IgD-negative memory B cell (primary cell): ENCODE measurements around the gene ATAD3B. TPM values are rescaled to one million over a fixed set of nuclear protein-coding genes. Genes with fewer than 3 reads are reported as not detected.
"Not testable (repeated sequence)": the region's sequence is repeated elsewhere in the genome, so short reads cannot be mapped to it uniquely, and the experiment has no call there.

Source experiments
- H3K27ac Mint-ChIP-seq, 3 donors: one replicate each; pipeline ENCODE4 v1.8.0; 2020 to 2022; ENCODE audit warnings: mild to moderate bottlenecking in 3 of 3, mixed read lengths in 3 of 3, moderate library complexity in 1 of 3
- H3K27me3 Mint-ChIP-seq: one replicate; pipeline ENCODE4 v1.8.0; 2021; ENCODE audit warnings: mixed read lengths
- H3K36me3 Mint-ChIP-seq: one replicate; pipeline ENCODE4 v1.8.0; 2020; ENCODE audit warnings: mild to moderate bottlenecking, mixed read lengths
- H3K4me1 Mint-ChIP-seq, 3 donors: one replicate each; pipeline ENCODE4 v1.8.0; 2020 to 2022; ENCODE audit warnings: mixed read lengths in 3 of 3, mild to moderate bottlenecking in 1 of 3
- H3K4me3 Mint-ChIP-seq, 4 donors: one replicate each; pipeline ENCODE4 v1.8.0; 2020 to 2022; ENCODE audit warnings: mild to moderate bottlenecking in 4 of 4, mixed read lengths in 4 of 4, moderate library complexity in 3 of 4
- H3K9me3 Mint-ChIP-seq, 3 donors: one replicate each; pipeline ENCODE4 v1.8.0; 2020 to 2021; ENCODE audit warnings: mixed read lengths in 3 of 3, mild to moderate bottlenecking in 1 of 3
- polyA plus RNA-seq: library from polyadenylated mRNA; unstranded; fragments of 300-500 nt; fragmentation: Illumina TruSeq; gene quantifications from one replicate; pipeline ENCODE4 v1.2.3, GENCODE V29; 2021

The ATAD3B gene
- polyA plus RNA-seq, 1 donor from 2014 or later = 10.8 TPM

DNA sequence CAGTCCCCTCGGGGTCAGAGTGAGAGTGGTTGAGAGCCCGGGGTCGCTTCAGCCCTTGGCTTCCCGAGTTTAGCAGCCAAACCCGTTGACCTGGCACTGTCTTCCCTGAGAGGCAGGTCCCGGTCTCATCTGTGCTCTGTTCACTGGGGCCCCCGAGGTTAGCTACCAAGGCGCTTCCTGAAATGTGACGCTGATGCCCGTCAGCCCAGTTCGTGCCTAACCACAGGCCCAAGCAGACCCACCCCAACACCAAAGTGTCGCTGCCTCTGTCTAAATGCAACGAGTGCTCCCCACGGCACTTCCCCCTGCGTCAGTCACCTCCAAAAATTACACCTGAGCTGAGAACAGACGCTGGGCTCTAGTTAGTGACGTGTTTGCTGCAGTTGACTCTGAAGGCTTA, 4.4 kb downstream of the ATAD3B start:
- not testable (repeated sequence) for H3K4me3 Mint-ChIP-seq, H3K27ac Mint-ChIP-seq, H3K27me3 Mint-ChIP-seq, H3K36me3 Mint-ChIP-seq, H3K9me3 Mint-ChIP-seq, H3K4me1 Mint-ChIP-seq

DNA sequence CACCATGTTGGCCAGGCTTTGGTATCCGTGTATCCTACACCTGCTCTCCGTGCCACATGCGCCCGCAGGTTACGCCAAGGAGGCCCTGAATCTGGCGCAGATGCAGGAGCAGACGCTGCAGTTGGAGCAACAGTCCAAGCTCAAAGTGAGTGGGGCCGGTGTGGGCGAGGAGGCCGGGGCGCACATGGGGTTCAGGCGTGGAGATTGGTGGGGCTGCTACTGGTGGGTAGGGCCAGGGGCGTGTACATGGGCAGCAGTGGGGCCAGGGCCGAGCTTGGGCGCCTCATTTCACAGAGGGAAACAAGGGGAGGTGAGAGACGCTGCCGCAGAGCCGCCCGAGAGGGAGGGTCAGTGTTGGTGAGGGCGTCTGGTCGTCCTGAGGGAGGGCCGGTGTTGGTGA, 5.6 kb downstream of the ATAD3B start:
- no peaks in the 10 kb centered on the region for H3K27me3 Mint-ChIP-seq
- peaks cover 0 to 7% (median 5%) of the 10 kb centered on the region in 3 donors for H3K4me1 Mint-ChIP-seq
- peaks cover 5% of the 10 kb centered on the region for H3K36me3 Mint-ChIP-seq
- no peaks in the 10 kb centered on the region for H3K9me3 Mint-ChIP-seq
- H3K4me3 Mint-ChIP-seq = peak overlapping the region in 1 of 4 donors; percentile 65
- H3K27ac Mint-ChIP-seq = no peak overlapping the region

DNA sequence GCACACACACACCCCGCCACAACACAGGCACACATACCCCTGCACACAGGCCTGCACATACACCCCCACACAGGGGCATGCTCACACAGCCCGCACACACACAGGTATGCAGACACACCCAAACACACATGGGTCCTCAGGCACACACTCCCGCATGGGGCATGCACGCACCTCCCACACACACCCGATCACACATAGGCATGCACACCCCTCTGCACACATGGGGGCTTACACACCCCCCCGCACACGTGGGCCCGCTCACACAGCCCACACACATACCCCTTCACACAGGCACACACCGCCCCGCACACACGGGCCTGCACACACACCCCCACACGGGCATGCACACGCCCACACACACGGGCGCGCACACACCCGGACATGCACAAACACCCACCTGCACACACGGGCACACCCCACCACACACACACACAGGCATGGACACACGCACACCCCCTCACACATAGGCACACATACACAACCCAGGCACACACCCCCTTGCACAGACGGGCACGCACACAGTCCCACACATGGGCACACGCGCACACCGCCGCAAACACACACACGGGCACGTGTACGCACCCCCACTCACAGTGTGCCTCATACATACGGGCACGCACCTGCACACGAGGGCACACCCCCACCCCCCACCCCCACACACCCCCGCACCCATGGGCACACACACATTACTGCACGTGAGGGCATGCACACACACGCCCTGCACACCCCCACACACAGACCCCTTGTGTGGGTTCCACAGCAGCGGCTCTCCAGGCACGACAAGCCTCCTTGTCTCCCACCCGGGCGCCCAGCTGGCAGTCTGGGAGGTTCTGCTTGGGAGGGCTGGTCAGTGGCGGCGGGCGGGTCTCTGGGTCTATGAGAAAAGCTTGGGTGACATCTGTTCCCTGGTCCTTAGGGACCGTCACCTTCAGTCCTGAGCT, 8.3 kb downstream of the ATAD3B start:
- Mint-ChIP-seq H3K27me3 (no peaks in the 10 kb centered on the region), H3K4me3 (peak overlapping the region in 1 of 4 donors; percentile 17), H3K36me3 (peaks cover 6% of the 10 kb centered on the region), H3K9me3 (no peaks in the 10 kb centered on the region), H3K27ac (peak overlapping the region in 1 of 3 donors; percentile 92), H3K4me1 (peaks cover 0 to 1% (median 0%) of the 10 kb centered on the region in 3 donors)

DNA sequence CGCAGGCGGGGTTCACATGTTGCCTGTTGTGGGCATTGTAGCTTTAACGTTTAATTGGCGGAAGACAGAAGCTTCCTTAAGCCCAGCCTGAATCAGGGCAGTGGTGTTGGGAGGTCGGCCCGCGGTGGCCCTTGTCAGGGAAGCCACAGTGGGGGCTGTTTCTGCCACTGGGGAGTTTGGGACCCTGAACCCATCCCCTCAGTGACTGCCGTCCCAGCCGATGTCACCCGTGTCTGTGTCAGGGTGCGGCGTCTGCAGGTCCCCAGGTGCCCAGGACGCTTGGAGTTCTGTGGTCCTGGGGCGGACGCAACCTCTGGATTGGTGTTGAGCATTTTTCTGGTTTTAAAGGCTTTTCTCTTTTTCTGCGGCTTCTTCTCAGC, 8.9 kb downstream of the ATAD3B start:
- H3K36me3 Mint-ChIP-seq, H3K27ac Mint-ChIP-seq, H3K9me3 Mint-ChIP-seq, H3K27me3 Mint-ChIP-seq, H3K4me1 Mint-ChIP-seq: not testable (repeated sequence)
- peak overlapping the region in 1 of 4 donors; percentile 17 for H3K4me3 Mint-ChIP-seq

DNA sequence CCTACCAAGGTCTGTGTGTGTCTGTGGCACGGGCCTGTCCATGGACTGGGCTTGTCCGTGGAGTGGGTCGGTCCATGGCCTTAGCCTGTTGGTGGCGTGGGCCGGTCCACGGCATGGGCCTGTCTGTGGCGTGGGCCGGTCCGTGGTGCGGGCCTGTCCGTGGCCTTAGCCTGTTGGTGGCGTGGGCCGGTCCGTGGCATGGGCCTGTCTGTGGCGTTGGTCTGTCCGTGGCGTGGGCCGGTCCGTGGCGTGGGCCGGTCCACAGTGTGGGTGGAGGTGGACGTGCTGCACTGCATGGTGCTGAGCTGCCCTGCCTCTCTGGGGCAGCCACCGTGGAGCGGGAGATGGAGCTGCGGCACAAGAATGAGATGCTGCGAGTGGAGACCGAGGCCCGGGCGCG, 10.2 kb downstream of the ATAD3B start:
- H3K36me3 Mint-ChIP-seq, H3K27ac Mint-ChIP-seq, H3K4me1 Mint-ChIP-seq, H3K9me3 Mint-ChIP-seq, H3K4me3 Mint-ChIP-seq, H3K27me3 Mint-ChIP-seq: not testable (repeated sequence)

DNA sequence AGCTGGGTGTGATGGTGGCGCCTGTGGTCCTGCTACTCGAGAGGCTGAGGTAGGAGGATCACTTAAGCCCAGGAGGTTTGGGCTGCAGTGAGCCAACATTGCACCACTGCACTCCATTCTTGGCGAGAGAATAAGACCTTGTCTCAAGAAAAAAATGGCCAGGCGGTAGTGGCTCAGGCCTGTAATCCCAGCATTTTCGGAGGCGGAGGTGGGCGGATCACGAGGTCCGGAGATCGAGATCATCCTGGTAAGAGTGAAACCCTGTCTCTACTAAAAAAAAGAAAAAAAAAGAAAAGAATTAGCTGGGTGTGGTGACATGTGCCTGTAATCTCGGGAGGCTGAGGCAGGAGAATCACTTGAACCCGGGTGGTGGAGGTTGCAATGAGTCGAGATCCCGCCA, 11.3 kb downstream of the ATAD3B start:
- Mint-ChIP-seq H3K4me3 (no peak overlapping the region), H3K4me1 (peaks cover 0 to 1% (median 0%) of the 10 kb centered on the region in 3 donors), H3K9me3 (no peaks in the 10 kb centered on the region), H3K27me3 (no peaks in the 10 kb centered on the region), H3K27ac (no peak overlapping the region), H3K36me3 (peaks cover 6% of the 10 kb centered on the region)

DNA sequence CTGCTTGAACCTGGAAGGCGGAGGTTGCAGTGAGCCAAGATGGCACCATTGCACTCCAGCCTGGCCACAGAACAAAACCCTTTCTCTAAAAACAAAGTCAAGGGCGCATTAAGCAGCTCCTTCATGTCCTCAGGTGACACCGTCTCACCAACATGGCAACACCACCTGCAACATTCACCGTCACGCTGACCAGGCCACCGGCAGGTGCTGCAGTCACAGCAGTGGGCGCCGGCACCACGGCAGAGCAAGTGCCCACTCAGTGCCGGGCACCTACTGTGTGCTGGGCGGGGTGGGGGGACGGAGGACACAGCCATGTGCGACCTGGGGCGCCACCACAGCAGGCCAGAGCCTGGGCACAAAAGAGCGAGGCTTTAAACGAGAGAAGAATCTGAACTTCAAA, 12.1 kb downstream of the ATAD3B start:
- Mint-ChIP-seq H3K27ac (no peak overlapping the region), H3K27me3 (no peaks in the 10 kb centered on the region), H3K9me3 (no peaks in the 10 kb centered on the region), H3K36me3 (peaks cover 6% of the 10 kb centered on the region), H3K4me1 (peaks cover 0 to 1% (median 0%) of the 10 kb centered on the region in 3 donors), H3K4me3 (no peak overlapping the region)

DNA sequence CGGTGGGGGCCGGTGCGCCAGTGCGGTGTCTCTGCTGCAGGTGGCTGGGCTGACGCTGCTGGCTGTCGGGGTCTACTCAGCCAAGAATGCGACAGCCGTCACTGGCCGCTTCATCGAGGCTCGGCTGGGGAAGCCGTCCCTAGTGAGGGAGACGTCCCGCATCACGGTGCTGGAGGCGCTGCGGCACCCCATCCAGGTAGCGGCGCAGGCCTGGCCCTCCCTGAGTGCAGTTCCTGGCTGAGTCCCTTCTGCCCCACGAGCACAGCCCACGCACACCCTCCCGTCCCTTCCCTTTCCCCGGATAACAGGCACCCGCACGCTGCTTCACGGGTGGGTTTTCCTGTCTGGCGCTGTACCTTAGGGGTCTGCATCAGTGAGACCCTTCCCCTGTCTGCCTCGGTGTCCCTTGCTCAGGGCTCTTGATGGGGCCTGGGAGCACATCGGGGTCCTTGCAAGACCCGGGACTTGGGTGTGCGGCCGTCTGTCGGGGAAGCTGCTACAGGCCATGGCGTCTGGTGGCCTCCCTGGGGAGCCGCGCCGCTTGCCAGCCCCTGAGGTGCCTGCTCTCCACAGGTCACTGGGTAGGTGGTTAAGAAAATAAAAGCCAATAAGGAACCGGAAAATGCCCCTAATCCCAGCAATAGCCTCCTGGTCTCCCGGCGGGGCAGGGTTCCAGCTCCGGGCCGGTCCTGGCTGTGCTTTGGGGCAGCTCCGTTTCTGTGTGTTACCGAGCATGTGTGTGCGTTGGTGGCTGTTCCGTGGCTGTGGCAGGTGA, 13.6 kb downstream of the ATAD3B start:
- not testable (repeated sequence) for H3K36me3 Mint-ChIP-seq, H3K27me3 Mint-ChIP-seq, H3K4me1 Mint-ChIP-seq, H3K9me3 Mint-ChIP-seq, H3K27ac Mint-ChIP-seq, H3K4me3 Mint-ChIP-seq

DNA sequence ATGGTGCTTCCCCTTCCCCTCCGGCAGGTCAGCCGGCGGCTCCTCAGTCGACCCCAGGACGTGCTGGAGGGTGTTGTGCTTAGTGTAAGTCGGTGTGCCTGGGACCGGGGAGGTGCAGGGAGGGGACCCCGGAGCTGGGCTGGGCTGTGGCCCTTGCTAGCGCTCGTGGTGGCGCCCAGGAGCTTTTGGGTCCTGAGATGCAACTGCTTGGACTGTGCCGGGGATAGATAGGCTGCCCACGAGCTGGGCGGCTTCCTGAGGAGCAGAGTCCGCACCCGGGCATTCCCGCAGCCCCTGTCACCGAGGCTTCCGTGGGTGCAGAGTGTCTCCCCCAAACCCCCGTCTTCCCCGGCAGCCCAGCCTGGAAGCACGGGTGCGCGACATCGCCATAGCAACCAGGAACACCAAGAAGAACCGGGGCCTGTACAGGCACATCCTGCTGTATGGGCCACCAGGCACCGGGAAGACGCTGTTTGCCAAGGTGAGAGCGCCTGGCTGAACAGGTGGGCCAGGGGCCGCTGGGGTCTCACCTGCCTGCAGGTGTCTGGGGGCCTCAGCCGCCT, 14.3 kb downstream of the ATAD3B start:
- not testable (repeated sequence) for H3K27me3 Mint-ChIP-seq, H3K9me3 Mint-ChIP-seq, H3K4me3 Mint-ChIP-seq, H3K36me3 Mint-ChIP-seq, H3K4me1 Mint-ChIP-seq, H3K27ac Mint-ChIP-seq

DNA sequence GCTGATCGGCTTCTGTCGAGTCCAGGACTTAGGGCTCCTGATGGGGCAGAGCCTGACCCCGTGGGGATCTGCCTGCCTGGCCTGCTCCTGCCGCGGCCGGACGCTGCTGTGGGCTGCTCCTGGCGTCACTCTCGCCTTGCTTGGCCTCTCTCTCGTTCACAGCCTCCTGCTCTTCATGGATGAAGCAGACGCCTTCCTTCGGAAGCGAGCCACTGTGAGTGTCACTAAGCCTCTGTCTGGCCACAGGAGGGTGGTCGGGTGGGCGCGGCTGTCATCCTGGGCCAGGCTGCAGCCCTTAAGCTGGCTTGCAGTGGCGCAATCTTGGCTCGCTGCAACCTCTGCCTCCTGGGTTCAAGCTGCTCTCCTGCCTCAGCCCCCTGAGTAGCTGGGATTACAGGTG, 16.1 kb downstream of the ATAD3B start:
- H3K27me3 Mint-ChIP-seq = no peaks in the 10 kb centered on the region
- H3K36me3 Mint-ChIP-seq = peaks cover 7% of the 10 kb centered on the region
- H3K4me3 Mint-ChIP-seq = no peak overlapping the region
- H3K27ac Mint-ChIP-seq = peak overlapping the region in 1 of 3 donors; percentile 57
- H3K4me1 Mint-ChIP-seq = no peaks in the 10 kb centered on the region
- peaks cover 0 to 2% (median 0%) of the 10 kb centered on the region in 3 donors for H3K9me3 Mint-ChIP-seq

DNA sequence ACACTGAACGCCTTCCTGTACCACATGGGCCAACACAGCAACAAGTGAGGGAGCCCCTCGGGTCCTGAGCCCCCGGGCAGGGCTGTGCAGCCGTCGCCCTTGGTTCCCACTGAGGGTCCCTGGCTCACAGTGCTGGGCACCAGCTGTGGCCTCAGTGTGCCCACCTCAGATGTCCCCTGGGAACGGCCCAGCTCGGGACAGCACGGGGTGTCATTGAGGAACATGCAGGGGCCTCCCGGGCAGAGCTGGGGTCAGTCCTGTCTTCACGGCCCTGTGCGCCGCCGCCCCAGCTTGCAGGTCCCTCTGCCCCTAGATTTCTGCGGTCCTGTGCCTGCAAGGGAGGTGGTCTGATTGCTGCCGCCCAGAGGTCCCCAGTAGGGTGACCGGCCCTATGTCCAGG, 17.7 kb downstream of the ATAD3B start:
- Mint-ChIP-seq H3K4me1 (no peaks in the 10 kb centered on the region), H3K27me3 (no peaks in the 10 kb centered on the region), H3K36me3 (peaks cover 14% of the 10 kb centered on the region), H3K9me3 (peaks cover 3 to 4% (median 3%) of the 10 kb centered on the region in 3 donors), H3K27ac (no peak overlapping the region), H3K4me3 (no peak overlapping the region)

DNA sequence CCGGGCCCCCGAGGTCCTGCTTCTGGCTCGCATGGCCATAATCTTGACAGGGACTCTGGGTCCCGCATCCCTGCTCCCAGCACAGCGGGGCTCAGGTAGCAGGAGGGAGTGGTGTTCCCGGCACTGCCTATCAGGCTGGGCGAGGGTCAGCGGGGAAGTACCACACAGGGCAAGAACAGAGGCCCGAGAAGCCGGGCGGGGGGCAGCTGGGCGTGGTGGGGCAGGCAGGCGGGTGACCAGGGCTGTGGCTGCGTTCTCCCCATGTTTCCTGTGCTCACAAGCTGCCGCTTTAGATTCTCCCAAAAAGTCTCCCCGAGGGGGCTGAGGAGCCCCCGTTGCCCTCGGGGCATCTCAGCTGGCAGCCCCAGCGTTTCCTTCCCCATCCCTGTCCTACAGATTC, 18.3 kb downstream of the ATAD3B start:
- Mint-ChIP-seq H3K36me3 (peaks cover 14% of the 10 kb centered on the region), H3K27ac (no peak overlapping the region), H3K9me3 (peaks cover 3 to 4% (median 3%) of the 10 kb centered on the region in 3 donors), H3K27me3 (no peaks in the 10 kb centered on the region), H3K4me3 (no peak overlapping the region), H3K4me1 (no peaks in the 10 kb centered on the region)

DNA sequence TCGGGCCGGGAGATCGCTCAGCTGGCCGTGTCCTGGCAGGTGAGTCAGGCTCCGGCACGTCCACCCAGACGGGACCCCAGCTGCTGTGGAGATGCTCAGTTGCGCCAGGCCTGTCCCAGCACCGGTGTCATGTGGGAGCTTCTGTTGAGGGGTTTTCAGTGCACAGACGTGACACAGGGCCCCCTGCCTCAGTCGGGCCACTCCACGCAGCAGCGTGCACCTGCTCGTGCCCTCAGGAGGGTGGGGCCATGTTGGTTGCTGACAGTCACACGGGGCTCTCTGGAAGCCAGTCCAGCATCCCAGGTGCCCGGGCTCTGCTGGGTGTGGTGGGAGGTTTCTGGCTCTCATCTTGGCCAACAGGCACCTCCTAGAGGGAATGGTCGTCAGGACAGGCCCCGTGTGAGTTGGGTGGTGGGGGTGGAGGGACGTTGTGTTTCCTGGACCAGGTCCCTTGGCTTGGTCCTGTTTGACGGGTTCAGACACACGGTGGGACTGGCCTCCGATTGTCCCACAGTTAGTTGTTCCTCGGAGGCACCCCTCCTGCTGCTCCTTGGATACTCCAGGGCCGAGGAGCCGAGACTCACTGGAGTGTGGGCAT, 19.2 kb downstream of the ATAD3B start:
- H3K27me3 Mint-ChIP-seq = no peaks in the 10 kb centered on the region
- H3K4me1 Mint-ChIP-seq = no peaks in the 10 kb centered on the region
- no peak overlapping the region for H3K27ac Mint-ChIP-seq
- H3K4me3 Mint-ChIP-seq = no peak overlapping the region
- H3K36me3 Mint-ChIP-seq = peaks cover 14% of the 10 kb centered on the region
- peaks cover 3 to 4% (median 3%) of the 10 kb centered on the region in 3 donors for H3K9me3 Mint-ChIP-seq

DNA sequence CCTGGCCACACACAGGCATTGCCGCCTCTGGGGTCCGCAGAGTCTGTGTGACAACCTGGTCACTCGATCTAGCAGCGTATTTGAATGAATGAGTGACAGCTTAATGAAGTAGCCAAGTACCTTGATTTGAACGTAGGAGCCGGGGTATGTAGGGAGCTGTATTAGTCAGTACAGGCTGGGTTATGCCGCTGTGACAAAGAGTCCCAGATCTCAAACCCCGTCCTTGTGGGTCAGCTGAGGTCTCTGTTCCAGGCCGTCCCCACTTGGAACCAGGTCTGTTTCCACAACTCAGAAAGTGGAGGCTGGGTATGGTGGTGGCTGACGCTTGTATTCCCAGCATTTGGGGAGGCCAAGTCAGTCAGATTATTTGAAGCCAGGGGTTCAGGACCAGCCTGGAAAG, 20.0 kb downstream of the ATAD3B start:
- H3K27ac Mint-ChIP-seq = no peak overlapping the region
- no peaks in the 10 kb centered on the region for H3K4me1 Mint-ChIP-seq
- peaks cover 14% of the 10 kb centered on the region for H3K36me3 Mint-ChIP-seq
- no peak overlapping the region for H3K4me3 Mint-ChIP-seq
- peaks cover 3 to 4% (median 3%) of the 10 kb centered on the region in 3 donors for H3K9me3 Mint-ChIP-seq
- H3K27me3 Mint-ChIP-seq = no peaks in the 10 kb centered on the region

DNA sequence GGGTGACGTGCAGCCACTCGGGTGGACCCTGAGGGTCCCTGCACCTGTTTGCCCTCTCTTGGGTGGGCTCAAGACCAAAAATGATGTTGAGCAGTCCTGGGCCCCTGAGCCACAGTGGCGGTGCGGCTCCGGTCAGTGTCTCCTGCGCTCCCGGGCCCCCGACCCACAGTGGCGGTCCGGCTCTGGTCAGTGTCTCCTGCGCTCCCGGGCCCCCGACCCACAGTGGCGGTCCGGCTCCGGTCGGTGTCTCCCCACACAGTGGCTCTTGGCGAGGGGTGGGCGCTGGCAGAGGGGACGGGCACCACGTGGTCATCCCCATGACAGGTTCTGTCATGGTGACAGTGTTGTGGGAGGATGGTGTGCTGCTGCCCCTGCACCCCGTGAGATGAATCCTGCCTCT, 22.7 kb downstream of the ATAD3B start:
- peaks cover 14% of the 10 kb centered on the region for H3K36me3 Mint-ChIP-seq
- not testable (repeated sequence) for H3K4me3 Mint-ChIP-seq, H3K27ac Mint-ChIP-seq, H3K27me3 Mint-ChIP-seq, H3K4me1 Mint-ChIP-seq, H3K9me3 Mint-ChIP-seq
